SK-N-SH treated with all-trans-retinoic acid at 6 μM for 48 hours (cell line): Measurements from ENCODE around the gene SCD5.
"Not testable (repeated sequence)": the region's sequence is repeated elsewhere in the genome, so short reads cannot be mapped to it uniquely, and the experiment has no call there.

Experiments used
- ATAC-seq: fragments of 200-7000 bp; cut with Tn5 transposase; 3 replicates; pipeline ENCODE4 v1.9.1; 2020; ENCODE audit warnings: mild to moderate bottlenecking, moderate library complexity
- ARNTL ChIP-seq: fragments of 450-650 bp; formaldehyde crosslinking; IDR thresholded peaks from 2 replicates; pipeline ENCODE4 v1.5.0; 2020; ENCODE audit warnings: low read depth, mild to moderate bottlenecking, moderate library complexity, borderline replicate concordance
- BACH2 ChIP-seq: fragments of 250-450 bp; sonication (Bioruptor Pico); IDR thresholded peaks from 2 replicates; pipeline ENCODE4 v1.9.0; 2021; ENCODE audit warnings: mild to moderate bottlenecking, borderline replicate concordance
- CSDC2 ChIP-seq: fragments of 250-450 bp; sonication (Bioruptor Pico); IDR thresholded peaks from 2 replicates; pipeline ENCODE4 v1.5.0; 2020; ENCODE audit warnings: mild to moderate bottlenecking, moderate library complexity
- ESRRG ChIP-seq: fragments of 250-450 bp; sonication (Bioruptor Pico); IDR thresholded peaks from 2 replicates; pipeline ENCODE4 v1.6.1; 2021; ENCODE audit warnings: mild to moderate bottlenecking
- GLIS3 ChIP-seq: fragments of 250-450 bp; sonication (Bioruptor Pico); IDR thresholded peaks from 2 replicates; pipeline ENCODE4 v1.5.0; 2020; ENCODE audit warnings: mild to moderate bottlenecking, moderate library complexity
- OSR1 ChIP-seq: fragments of 250-450 bp; sonication (Bioruptor Pico); IDR thresholded peaks from 2 replicates; pipeline ENCODE4 v1.8.0; 2022; ENCODE audit warnings: moderate library complexity, mild to moderate bottlenecking, inconsistent platforms
- PPARA ChIP-seq: fragments of 250-450 bp; sonication (Bioruptor Pico); IDR thresholded peaks from 2 replicates; pipeline ENCODE4 v1.5.0; 2020; ENCODE audit warnings: mild to moderate bottlenecking, borderline replicate concordance
- RARB ChIP-seq: fragments of 250-450 bp; sonication (Bioruptor Pico); IDR thresholded peaks from 2 replicates; pipeline ENCODE4 v1.8.0; 2021; ENCODE audit warnings: mild to moderate bottlenecking, moderate library complexity
- TCF4 ChIP-seq: fragments of 250-450 bp; sonication (Bioruptor Pico); IDR thresholded peaks from 2 replicates; pipeline ENCODE4 v1.8.0; 2021; ENCODE audit warnings: mild to moderate bottlenecking, moderate library complexity, borderline replicate concordance
- ZC3H10 ChIP-seq: fragments of 250-450 bp; sonication (Bioruptor Pico); IDR thresholded peaks from 2 replicates; pipeline ENCODE4 v1.5.1; 2021; ENCODE audit warnings: mild to moderate bottlenecking, moderate library complexity
- ZFP3 ChIP-seq: fragments of 250-450 bp; sonication (Bioruptor Pico); IDR thresholded peaks from 2 replicates; pipeline ENCODE4 v1.5.0; 2020; ENCODE audit warnings: mild to moderate bottlenecking, moderate library complexity
- ZFP30 ChIP-seq: fragments of 450-650 bp; formaldehyde crosslinking; IDR thresholded peaks from 2 replicates; pipeline ENCODE4 v1.5.0; 2022; ENCODE audit warnings: mild to moderate bottlenecking, moderate library complexity
- ZNF565 ChIP-seq: fragments of 450-650 bp; formaldehyde crosslinking; conservative IDR thresholded peaks from 2 replicates; pipeline ENCODE4 v1.5.0; 2020; ENCODE audit warnings: low read depth, mild to moderate bottlenecking, moderate library complexity
- ZNF70 ChIP-seq: fragments of 450-650 bp; formaldehyde crosslinking; IDR thresholded peaks from 2 replicates; pipeline ENCODE4 v1.5.0; 2020; ENCODE audit warnings: mild to moderate bottlenecking, moderate library complexity
- TF ChIP-seq, protein P1 (sequence below): fragments of 250-450 bp; sonication (Bioruptor Pico); IDR thresholded peaks from 2 replicates; pipeline ENCODE4 v1.5.1; 2021; ENCODE audit warnings: mild to moderate bottlenecking, moderate library complexity
- TF ChIP-seq, protein P2 (sequence below): fragments of 250-450 bp; sonication (Bioruptor Pico); IDR thresholded peaks from 2 replicates; pipeline ENCODE4 v1.8.0; 2020; ENCODE audit warnings: mild to moderate bottlenecking, moderate library complexity, borderline replicate concordance
- TF ChIP-seq, protein P3 (sequence below): fragments of 250-450 bp; sonication (Bioruptor Pico); IDR thresholded peaks from 2 replicates; pipeline ENCODE4 v1.5.1; 2020; ENCODE audit warnings: low read depth, mild to moderate bottlenecking, moderate library complexity
- TF ChIP-seq, protein P4 (sequence below): fragments of 250-450 bp; sonication (Bioruptor Pico); IDR thresholded peaks from 2 replicates; pipeline ENCODE4 v1.8.0; 2021; ENCODE audit warnings: low read depth, mild to moderate bottlenecking, moderate library complexity, borderline replicate concordance

Gene SCD5

DNA sequence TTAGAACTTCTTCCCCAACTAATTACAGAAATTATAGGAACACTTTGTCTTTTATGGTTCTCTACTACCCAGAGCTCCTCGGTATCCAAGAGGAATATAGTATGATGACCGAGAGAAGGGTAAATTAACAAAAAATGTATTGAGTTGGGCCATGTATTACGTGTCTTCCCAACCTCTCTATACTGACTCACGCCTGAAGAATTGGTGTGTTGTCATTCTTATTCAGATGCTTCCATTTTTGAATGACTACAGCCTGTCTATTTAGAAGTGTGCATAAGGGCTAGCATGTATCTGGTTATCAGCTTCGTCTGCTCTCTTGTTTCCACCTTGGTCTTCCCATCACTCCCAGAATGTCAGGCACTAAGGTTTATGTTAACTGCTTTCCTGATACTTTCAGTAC, 24.5 kb upstream of the SCD5 start:
- TF ChIP-seq RARB (CRISPR knock-in tag): 0 out of 2 replicates have a peak, but pooled peaks have one; percentile 41
- TF ChIP-seq, protein P1, sequence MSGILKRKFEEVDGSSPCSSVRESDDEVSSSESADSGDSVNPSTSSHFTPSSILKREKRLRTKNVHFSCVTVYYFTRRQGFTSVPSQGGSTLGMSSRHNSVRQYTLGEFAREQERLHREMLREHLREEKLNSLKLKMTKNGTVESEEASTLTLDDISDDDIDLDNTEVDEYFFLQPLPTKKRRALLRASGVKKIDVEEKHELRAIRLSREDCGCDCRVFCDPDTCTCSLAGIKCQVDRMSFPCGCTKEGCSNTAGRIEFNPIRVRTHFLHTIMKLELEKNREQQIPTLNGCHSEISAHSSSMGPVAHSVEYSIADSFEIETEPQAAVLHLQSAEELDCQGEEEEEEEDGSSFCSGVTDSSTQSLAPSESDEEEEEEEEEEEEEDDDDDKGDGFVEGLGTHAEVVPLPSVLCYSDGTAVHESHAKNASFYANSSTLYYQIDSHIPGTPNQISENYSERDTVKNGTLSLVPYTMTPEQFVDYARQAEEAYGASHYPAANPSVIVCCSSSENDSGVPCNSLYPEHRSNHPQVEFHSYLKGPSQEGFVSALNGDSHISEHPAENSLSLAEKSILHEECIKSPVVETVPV (CRISPR knock-in tag): no peak
- ATAC-seq: peak; percentile 95

DNA sequence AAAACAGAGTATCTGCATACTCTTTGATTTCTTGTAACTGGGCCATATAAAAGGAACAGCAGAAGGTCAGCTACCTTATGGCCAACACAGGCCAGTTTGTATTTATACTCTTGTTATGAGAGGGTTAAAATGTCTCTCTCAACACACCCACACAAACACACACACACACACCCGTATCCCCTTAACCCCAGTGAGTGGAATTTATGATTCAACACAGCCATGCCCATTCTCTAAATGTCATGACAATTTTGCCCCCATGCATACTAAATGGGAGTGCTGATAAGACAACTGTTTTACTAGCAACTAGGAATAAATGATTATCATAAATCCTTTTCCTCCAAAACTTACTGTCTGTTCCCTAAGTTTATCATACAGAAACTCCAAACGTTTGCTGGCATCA, 22.1 kb upstream of the SCD5 start:
- no peak for ATAC-seq
- TF ChIP-seq, protein P1 (CRISPR knock-in tag): no peak
- no peak for TF ChIP-seq ZFP3 (CRISPR knock-in tag)
- TF ChIP-seq PPARA (CRISPR knock-in tag): no peak
- no peak for TF ChIP-seq ZNF70 (CRISPR knock-in tag)
- TF ChIP-seq, protein P2, sequence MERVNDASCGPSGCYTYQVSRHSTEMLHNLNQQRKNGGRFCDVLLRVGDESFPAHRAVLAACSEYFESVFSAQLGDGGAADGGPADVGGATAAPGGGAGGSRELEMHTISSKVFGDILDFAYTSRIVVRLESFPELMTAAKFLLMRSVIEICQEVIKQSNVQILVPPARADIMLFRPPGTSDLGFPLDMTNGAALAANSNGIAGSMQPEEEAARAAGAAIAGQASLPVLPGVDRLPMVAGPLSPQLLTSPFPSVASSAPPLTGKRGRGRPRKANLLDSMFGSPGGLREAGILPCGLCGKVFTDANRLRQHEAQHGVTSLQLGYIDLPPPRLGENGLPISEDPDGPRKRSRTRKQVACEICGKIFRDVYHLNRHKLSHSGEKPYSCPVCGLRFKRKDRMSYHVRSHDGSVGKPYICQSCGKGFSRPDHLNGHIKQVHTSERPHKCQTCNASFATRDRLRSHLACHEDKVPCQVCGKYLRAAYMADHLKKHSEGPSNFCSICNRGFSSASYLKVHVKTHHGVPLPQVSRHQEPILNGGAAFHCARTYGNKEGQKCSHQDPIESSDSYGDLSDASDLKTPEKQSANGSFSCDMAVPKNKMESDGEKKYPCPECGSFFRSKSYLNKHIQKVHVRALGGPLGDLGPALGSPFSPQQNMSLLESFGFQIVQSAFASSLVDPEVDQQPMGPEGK (CRISPR knock-in tag): no peak
- TF ChIP-seq GLIS3: no peak
- no peak for TF ChIP-seq TCF4 (CRISPR knock-in tag)
- TF ChIP-seq ZNF565 (CRISPR knock-in tag): no peak
- TF ChIP-seq RARB (CRISPR knock-in tag): no peak
- TF ChIP-seq BACH2: no peak
- no peak for TF ChIP-seq ARNTL (CRISPR knock-in tag)
- TF ChIP-seq, protein P3, sequence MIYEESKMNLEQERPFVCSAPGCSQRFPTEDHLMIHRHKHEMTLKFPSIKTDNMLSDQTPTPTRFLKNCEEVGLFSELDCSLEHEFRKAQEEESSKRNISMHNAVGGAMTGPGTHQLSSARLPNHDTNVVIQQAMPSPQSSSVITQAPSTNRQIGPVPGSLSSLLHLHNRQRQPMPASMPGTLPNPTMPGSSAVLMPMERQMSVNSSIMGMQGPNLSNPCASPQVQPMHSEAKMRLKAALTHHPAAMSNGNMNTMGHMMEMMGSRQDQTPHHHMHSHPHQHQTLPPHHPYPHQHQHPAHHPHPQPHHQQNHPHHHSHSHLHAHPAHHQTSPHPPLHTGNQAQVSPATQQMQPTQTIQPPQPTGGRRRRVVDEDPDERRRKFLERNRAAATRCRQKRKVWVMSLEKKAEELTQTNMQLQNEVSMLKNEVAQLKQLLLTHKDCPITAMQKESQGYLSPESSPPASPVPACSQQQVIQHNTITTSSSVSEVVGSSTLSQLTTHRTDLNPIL (CRISPR knock-in tag): no peak
- TF ChIP-seq OSR1: no peak
- no peak for TF ChIP-seq ZFP30

DNA sequence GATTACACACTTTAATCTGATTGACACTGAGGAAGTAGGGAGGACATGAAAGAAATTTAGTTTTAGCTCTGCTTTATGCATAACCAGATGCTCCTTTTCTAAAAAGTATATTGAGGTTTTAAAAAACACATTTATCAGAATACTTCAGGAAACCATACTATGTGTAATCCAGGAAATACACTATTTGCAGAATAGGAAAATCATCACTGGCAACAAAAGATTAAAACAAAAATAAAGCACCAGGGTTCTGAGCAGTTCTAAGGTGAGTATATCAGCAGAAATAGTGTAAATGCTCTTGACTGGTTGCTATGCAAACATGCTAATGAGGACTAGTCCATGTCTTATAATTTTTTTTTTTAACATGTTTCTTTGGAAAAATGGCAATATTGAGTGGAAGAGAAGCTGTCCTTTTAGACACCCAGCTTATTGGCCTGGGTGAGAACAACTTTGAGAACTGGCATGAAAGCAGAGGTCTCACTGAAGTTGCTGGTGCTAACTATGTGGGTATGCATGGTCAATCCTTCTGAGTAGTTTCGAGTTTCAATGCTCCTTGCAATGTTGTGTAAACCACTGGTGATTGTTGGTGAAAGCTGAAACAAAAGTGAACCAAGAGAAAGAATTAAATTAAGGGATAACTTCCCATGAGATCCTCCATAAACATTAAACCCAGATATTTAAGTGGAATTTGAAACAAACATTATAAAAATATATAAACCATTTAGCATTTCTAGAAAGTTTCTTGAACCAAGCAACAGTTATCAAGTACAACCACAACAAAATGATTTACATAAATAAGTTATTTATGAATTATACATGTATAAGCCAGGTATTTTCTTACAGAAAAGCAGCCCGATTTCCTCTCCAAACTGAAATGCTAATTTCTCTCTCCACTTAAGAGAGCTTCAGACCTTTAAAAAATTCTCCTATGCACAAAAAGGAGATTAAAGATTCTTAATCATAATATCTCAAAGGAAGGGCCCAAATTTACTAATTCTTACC, 20.4 kb upstream of the SCD5 start:
- no peak for ATAC-seq
- TF ChIP-seq OSR1 (no peak), ZC3H10 (CRISPR knock-in tag) (no peak), RARB (CRISPR knock-in tag) (no peak), CSDC2 (CRISPR knock-in tag) (no peak)
- TF ChIP-seq, protein P4, sequence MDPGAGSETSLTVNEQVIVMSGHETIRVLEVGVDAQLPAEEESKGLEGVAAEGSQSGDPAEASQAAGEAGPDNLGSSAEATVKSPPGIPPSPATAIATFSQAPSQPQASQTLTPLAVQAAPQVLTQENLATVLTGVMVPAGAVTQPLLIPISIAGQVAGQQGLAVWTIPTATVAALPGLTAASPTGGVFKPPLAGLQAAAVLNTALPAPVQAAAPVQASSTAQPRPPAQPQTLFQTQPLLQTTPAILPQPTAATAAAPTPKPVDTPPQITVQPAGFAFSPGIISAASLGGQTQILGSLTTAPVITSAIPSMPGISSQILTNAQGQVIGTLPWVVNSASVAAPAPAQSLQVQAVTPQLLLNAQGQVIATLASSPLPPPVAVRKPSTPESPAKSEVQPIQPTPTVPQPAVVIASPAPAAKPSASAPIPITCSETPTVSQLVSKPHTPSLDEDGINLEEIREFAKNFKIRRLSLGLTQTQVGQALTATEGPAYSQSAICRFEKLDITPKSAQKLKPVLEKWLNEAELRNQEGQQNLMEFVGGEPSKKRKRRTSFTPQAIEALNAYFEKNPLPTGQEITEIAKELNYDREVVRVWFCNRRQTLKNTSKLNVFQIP: no peak

DNA sequence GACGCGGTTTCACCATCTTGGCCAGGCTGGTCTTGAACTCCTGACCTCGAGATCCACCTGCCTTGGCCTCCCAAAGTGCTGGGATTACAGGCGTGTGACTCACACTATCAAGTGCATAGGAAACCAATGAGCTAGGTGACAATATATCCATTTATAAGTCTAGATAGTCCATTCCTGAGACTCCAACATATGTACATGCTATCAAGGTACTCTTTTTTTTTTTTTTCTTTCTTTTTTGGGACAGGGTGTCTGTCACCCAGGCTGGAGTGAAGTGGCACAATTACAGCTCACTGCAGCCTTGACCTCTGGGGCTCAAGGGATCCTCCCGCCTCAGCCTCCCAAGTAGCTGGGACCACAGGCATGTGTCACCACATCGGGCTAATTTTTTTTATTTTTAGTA, 18.3 kb upstream of the SCD5 start:
- not testable (repeated sequence) for ATAC-seq

DNA sequence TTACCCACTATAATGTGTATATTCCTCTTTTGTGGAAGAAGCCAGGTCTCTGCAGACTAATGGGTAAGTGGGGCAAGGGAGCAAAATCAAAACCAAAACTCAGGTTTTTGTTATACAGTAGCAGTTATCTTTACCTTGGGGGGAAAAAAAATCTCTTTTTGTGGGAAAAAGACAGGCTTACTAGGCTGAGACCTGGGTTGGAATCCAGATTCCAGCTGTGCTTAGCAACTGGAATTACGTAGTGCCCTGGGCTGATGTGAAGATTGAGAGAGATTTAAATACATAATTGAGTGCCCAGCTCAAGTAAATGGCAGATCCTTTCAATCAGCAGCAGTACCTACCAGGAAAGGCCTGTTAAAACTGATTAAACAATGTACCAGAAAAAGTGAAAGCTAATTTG, 15.4 kb upstream of the SCD5 start:
- TF ChIP-seq ESRRG (no peak), ZFP30 (no peak), CSDC2 (CRISPR knock-in tag) (no peak)
- TF ChIP-seq, protein P3 (CRISPR knock-in tag): no peak
- ATAC-seq: no peak
